GM12878 (cell line): ENCODE results near the gene AKR1B15.

Experiments used
- BCL11A ChIP-seq: IDR thresholded peaks from 2 replicates; pipeline ENCODE4 v1.6.1; 2011; ENCODE audit warnings: low read depth, low read length
- CBX3 ChIP-seq: fragments of 200-600 bp; sonication (generic); IDR thresholded peaks from 2 replicates; pipeline ENCODE4 v1.6.1; 2016; ENCODE audit warnings: low read depth, borderline replicate concordance
- KAT2A ChIP-seq: conservative IDR thresholded peaks from 2 replicates; pipeline ENCODE4 v1.6.1; 2011; ENCODE audit warnings: low read depth, low read length; ENCODE audit not compliant: control insufficient read depth
- MXI1 ChIP-seq: fragments of 150-350 bp; IDR thresholded peaks from 2 replicates; pipeline ENCODE4 v1.6.1; 2011; ENCODE audit warnings: low read depth, mild to moderate bottlenecking, inconsistent platforms, low read length, improper control_type of control experiment
- NFIC ChIP-seq: IDR thresholded peaks from 2 replicates; pipeline ENCODE4 v1.6.1; 2012; ENCODE audit warnings: low read depth, mild to moderate bottlenecking, inconsistent platforms, low read length, moderate library complexity
- NFYA ChIP-seq: IDR thresholded peaks from 2 replicates; pipeline ENCODE4 v1.6.1; 2011; ENCODE audit warnings: low read depth, mild to moderate bottlenecking, low read length, improper control_type of control experiment, borderline replicate concordance
- POLR2A ChIP-seq: IDR thresholded peaks from 2 replicates; pipeline ENCODE4 v1.6.1; 2011; ENCODE audit warnings: low read depth, mild to moderate bottlenecking, low read length
- TF ChIP-seq, protein P1 (sequence below): IDR thresholded peaks from 2 replicates; pipeline ENCODE4 v1.6.1; 2012; ENCODE audit warnings: low read depth, low read length, improper control_type of control experiment
- TF ChIP-seq, protein P2 (sequence below): IDR thresholded peaks from 2 replicates; pipeline ENCODE4 v1.6.1; 2012; ENCODE audit warnings: low read depth, low read length, improper control_type of control experiment
- TF ChIP-seq, protein P3 (sequence below): IDR thresholded peaks from 2 replicates; pipeline ENCODE4 v1.6.1; 2012; ENCODE audit warnings: mild to moderate bottlenecking, low read depth, low read length

DNA sequence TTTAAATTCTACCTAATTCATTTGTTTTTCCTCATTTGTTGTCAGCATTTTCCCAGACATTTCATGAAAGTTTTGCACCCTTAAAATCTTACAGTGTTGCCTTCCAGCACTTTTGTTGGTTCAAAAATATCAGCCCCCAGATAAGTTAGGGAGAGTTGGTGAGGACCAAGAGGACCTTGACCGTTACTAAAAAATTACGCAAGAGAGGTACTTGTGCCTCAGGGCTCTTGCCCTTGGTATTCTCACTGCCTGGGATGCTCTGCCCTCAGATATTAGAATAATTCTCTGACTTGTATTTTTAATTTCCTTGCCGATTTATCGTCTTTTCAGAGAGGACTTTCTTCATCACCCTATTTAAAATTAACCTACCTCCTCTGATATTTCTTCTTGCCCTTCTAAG, 3.5 kb upstream of the AKR1B15 start:
- no peak for TF ChIP-seq NFIC
- no peak for TF ChIP-seq MXI1
- no peak for TF ChIP-seq NFYA
- TF ChIP-seq, protein P1, sequence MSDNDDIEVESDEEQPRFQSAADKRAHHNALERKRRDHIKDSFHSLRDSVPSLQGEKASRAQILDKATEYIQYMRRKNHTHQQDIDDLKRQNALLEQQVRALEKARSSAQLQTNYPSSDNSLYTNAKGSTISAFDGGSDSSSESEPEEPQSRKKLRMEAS = no peak
- TF ChIP-seq POLR2A = no peak
- TF ChIP-seq, protein P2, sequence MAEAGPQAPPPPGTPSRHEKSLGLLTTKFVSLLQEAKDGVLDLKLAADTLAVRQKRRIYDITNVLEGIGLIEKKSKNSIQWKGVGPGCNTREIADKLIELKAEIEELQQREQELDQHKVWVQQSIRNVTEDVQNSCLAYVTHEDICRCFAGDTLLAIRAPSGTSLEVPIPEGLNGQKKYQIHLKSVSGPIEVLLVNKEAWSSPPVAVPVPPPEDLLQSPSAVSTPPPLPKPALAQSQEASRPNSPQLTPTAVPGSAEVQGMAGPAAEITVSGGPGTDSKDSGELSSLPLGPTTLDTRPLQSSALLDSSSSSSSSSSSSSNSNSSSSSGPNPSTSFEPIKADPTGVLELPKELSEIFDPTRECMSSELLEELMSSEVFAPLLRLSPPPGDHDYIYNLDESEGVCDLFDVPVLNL = no peak
- TF ChIP-seq BCL11A = no peak
- TF ChIP-seq KAT2A = no peak
- TF ChIP-seq CBX3 = no peak
- TF ChIP-seq, protein P3, sequence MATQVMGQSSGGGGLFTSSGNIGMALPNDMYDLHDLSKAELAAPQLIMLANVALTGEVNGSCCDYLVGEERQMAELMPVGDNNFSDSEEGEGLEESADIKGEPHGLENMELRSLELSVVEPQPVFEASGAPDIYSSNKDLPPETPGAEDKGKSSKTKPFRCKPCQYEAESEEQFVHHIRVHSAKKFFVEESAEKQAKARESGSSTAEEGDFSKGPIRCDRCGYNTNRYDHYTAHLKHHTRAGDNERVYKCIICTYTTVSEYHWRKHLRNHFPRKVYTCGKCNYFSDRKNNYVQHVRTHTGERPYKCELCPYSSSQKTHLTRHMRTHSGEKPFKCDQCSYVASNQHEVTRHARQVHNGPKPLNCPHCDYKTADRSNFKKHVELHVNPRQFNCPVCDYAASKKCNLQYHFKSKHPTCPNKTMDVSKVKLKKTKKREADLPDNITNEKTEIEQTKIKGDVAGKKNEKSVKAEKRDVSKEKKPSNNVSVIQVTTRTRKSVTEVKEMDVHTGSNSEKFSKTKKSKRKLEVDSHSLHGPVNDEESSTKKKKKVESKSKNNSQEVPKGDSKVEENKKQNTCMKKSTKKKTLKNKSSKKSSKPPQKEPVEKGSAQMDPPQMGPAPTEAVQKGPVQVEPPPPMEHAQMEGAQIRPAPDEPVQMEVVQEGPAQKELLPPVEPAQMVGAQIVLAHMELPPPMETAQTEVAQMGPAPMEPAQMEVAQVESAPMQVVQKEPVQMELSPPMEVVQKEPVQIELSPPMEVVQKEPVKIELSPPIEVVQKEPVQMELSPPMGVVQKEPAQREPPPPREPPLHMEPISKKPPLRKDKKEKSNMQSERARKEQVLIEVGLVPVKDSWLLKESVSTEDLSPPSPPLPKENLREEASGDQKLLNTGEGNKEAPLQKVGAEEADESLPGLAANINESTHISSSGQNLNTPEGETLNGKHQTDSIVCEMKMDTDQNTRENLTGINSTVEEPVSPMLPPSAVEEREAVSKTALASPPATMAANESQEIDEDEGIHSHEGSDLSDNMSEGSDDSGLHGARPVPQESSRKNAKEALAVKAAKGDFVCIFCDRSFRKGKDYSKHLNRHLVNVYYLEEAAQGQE = no peak
